IMR-90 (cell line): ENCODE results near the gene AHNAK. TPM values are rescaled to one million over a fixed set of nuclear protein-coding genes. Genes with fewer than 3 reads are reported as not detected.

Experiments
- ATAC-seq: fragments of 200-7000 bp; cut with Tn5 transposase; 2 replicates; pipeline ENCODE4 v1.9.1; 2020; ENCODE audit warnings: low read depth, mild to moderate bottlenecking, moderate library complexity
- BruUV-seq: library from RNA; stranded (reverse); fragments of 400-500 nt; replicated peaks from 2 replicates; lab custom pipeline; 2021; lab: Mats Ljungman, UMichigan
- CTCF ChIA-PET: fragments of 300-600 bp; formaldehyde crosslinking; extraction: SDS; loops from one replicate; lab custom pipeline; 2021; ENCODE audit warnings: antibody characterized with exemption; lab: Yijun Ruan, JAX
- POLR2A ChIA-PET: fragments of 300-600 bp; sonication (Branson Sonifier 250); formaldehyde crosslinking; loops from one replicate; lab custom pipeline; 2022; ENCODE audit warnings: antibody characterized with exemption; ENCODE audit not compliant: unreplicated experiment; lab: Charles Lee
- DNase-seq: peaks from one replicate; pipeline ENCODE4 v3.0.0; 2013
- H2AFZ ChIP-seq: replicated peaks from 2 replicates; pipeline ENCODE3; 2013; ENCODE audit warnings: low read length, mild to moderate bottlenecking; ENCODE audit not compliant: poor library complexity
- H2AK5ac ChIP-seq: 2 replicates; pipeline ENCODE4 v1.6.1; 2013; ENCODE audit warnings: low read depth, low read length, inconsistent platforms
- H2AK9ac ChIP-seq: replicated peaks from 2 replicates; pipeline ENCODE3; 2013; ENCODE audit warnings: mild to moderate bottlenecking, low read depth, low read length, moderate library complexity; ENCODE audit not compliant: poor library complexity
- H2BK120ac ChIP-seq: 2 replicates; pipeline ENCODE4 v1.6.1; 2013; ENCODE audit warnings: low read depth, low read length, inconsistent platforms
- H2BK15ac ChIP-seq: 3 replicates; pipeline ENCODE4 v1.6.1; 2013; ENCODE audit warnings: low read depth, low read length, inconsistent platforms
- H2BK20ac ChIP-seq: 2 replicates; pipeline ENCODE4 v1.6.1; 2013; ENCODE audit warnings: low read depth, mild to moderate bottlenecking, inconsistent platforms, low read length, moderate library complexity
- H2BK5ac ChIP-seq: 2 replicates; pipeline ENCODE4 v1.6.1; 2013; ENCODE audit warnings: mild to moderate bottlenecking, low read depth, low read length, inconsistent platforms; ENCODE audit not compliant: poor library complexity, severe bottlenecking
- H3K14ac ChIP-seq: replicated peaks from 2 replicates; pipeline ENCODE4 v1.6.1; 2013; ENCODE audit warnings: low read depth, low read length, inconsistent platforms
- H3K18ac ChIP-seq: 2 replicates; pipeline ENCODE4 v1.6.1; 2013; ENCODE audit warnings: low read depth, low read length, control low read depth
- H3K23ac ChIP-seq: 2 replicates; pipeline ENCODE4 v1.6.1; 2013; ENCODE audit warnings: low read depth, low read length, inconsistent platforms
- H3K27ac ChIP-seq: 2 replicates; pipeline ENCODE4 v1.5.1; 2013; ENCODE audit warnings: mild to moderate bottlenecking, control low read depth, low read length; ENCODE audit not compliant: insufficient read depth
- H3K27me3 ChIP-seq: 2 replicates; pipeline ENCODE4 v1.6.1; 2013; ENCODE audit warnings: low read length; ENCODE audit not compliant: control insufficient read depth, insufficient read depth
- H3K36me3 ChIP-seq: 2 replicates; pipeline ENCODE4 v1.6.1; 2013; ENCODE audit warnings: low read length, mixed read lengths; ENCODE audit not compliant: control insufficient read depth, insufficient read depth
- H3K4ac ChIP-seq: 2 replicates; pipeline ENCODE4 v1.6.1; 2013; ENCODE audit warnings: low read depth, low read length, inconsistent platforms
- H3K4me1 ChIP-seq: 2 replicates; pipeline ENCODE4 v1.6.1; 2013; ENCODE audit warnings: low read length, mixed read lengths; ENCODE audit not compliant: control insufficient read depth, insufficient read depth
- H3K4me2 ChIP-seq: 2 replicates; pipeline ENCODE4 v1.6.1; 2013; ENCODE audit warnings: low read depth, mild to moderate bottlenecking, control low read depth, low read length, moderate library complexity
- H3K4me3 ChIP-seq: 2 replicates; pipeline ENCODE4 v1.5.1; 2013; ENCODE audit warnings: low read depth, mild to moderate bottlenecking, control low read depth, low read length, moderate library complexity; ENCODE audit not compliant: insufficient read depth
- H3K56ac ChIP-seq: 2 replicates; pipeline ENCODE4 v1.6.1; 2013; ENCODE audit warnings: low read length, inconsistent platforms; ENCODE audit not compliant: insufficient read depth; ENCODE audit errors: extremely low read depth
- H3K79me1 ChIP-seq, 2 experiments: 2 replicates each; pipeline ENCODE4 v1.6.1; 2013; ENCODE audit warnings: low read length in 2 of 2, inconsistent platforms in 1 of 2, low read depth in 1 of 2
- H3K9ac ChIP-seq: 2 replicates; pipeline ENCODE4 v1.6.1; 2013; ENCODE audit warnings: low read depth, low read length, control low read depth
- H3K9me1 ChIP-seq: 2 replicates; pipeline ENCODE4 v1.6.1; 2013; ENCODE audit warnings: low read length, inconsistent platforms; ENCODE audit not compliant: insufficient read depth
- H3K9me3 ChIP-seq: 2 replicates; pipeline ENCODE4 v1.6.1; 2013; ENCODE audit warnings: low read length; ENCODE audit not compliant: control insufficient read depth, insufficient read depth
- H4K20me1 ChIP-seq: 2 replicates; pipeline ENCODE4 v1.6.1; 2013; ENCODE audit warnings: low read length, inconsistent platforms; ENCODE audit not compliant: insufficient read depth
- H4K5ac ChIP-seq: 2 replicates; pipeline ENCODE4 v1.6.1; 2013; ENCODE audit warnings: mild to moderate bottlenecking, low read depth, low read length, control low read depth
- H4K8ac ChIP-seq, 2 experiments: 2 replicates each; pipeline ENCODE4 v1.6.1; 2013; ENCODE audit warnings: low read depth in 2 of 2, low read length in 2 of 2, control low read depth in 1 of 2, inconsistent platforms in 1 of 2
- H4K91ac ChIP-seq: 2 replicates; pipeline ENCODE4 v1.6.1; 2013; ENCODE audit warnings: low read depth, low read length, inconsistent platforms; ENCODE audit not compliant: insufficient read depth
- MAFK ChIP-seq: IDR thresholded peaks from 2 replicates; pipeline ENCODE4 v1.6.1; 2012; ENCODE audit warnings: low read depth, low read length, improper control_type of control experiment
- NFE2L2 ChIP-seq: fragments of 150-350 bp; IDR thresholded peaks from 2 replicates; pipeline ENCODE4 v1.6.1; 2016; ENCODE audit warnings: low read depth, mild to moderate bottlenecking, low read length
- RCOR1 ChIP-seq: IDR thresholded peaks from 2 replicates; pipeline ENCODE4 v1.6.1; 2012; ENCODE audit warnings: mild to moderate bottlenecking, low read length, improper control_type of control experiment; ENCODE audit not compliant: insufficient replicate concordance
- USF2 ChIP-seq: fragments of 150-350 bp; IDR thresholded peaks from 2 replicates; pipeline ENCODE4 v1.6.1; 2017; ENCODE audit warnings: mild to moderate bottlenecking, antibody characterized with exemption, low read length, low read depth
- WGBS, 2 experiments: methylation state at CpG; one replicate each; pipeline versions ENCODE4 v1.1.5 to v1.1.7; 2013; ENCODE audit warnings: missing lambda C conversion rate in 2 of 2; ENCODE audit not compliant: insufficient read length in 1 of 2; ENCODE audit errors: extremely low coverage in 2 of 2; 5-methylcytosine and 5-hydroxymethylcytosine counted together
- dilution Hi-C: fragments of 300-500 bp; cut with HindIII; formaldehyde crosslinking; loops from one replicate; pipeline ENCODE4 v1.14.3; 2018; ENCODE audit warnings: low sequenced_read_pairs; ENCODE audit not compliant: unreplicated experiment
- in situ Hi-C: fragments of 300-500 bp; cut with MboI; formaldehyde crosslinking; loops from 3 replicates; pipeline ENCODE4 v1.14.3; 2019; ENCODE audit warnings: low sequenced_read_pairs, inconsistent platforms, mixed read lengths
- intact Hi-C: fragments of 100-400 bp; cut with micrococcal nuclease; formaldehyde crosslinking; loops from 2 replicates; pipeline ENCODE4 v1.10.0; 2022
- polyA plus RNA-seq, 3 experiments: library from polyadenylated mRNA; depleted of rRNA; stranded (reverse); fragments of >200 nt; gene quantifications; 2 replicates each; pipeline ENCODE4 v1.2.3, GENCODE V29; 2012; ENCODE audit warnings: low replicate concordance in 1 of 3
- total RNA-seq: library from RNA; depleted of rRNA; stranded (reverse); fragments of >200 nt; gene quantifications from 2 replicates; pipeline ENCODE4 v1.2.3, GENCODE V29; 2012
- TF ChIP-seq, protein P1 (sequence below): conservative IDR thresholded peaks from 2 replicates; pipeline ENCODE4 v1.5.1; 2012; ENCODE audit warnings: mild to moderate bottlenecking, low read depth, low read length, improper control_type of control experiment

AHNAK gene
- total and polyA plus RNA-seq, 2 of the 4 experiments (the other 2 are of a cell fraction): 95.1 to 695 TPM

- Histone ChIP-seq H2AK9ac (no peak overlapping the region), H2AK5ac (peak overlapping the region; percentile 49; the same call in 1 of the 2 replicates), H2BK20ac (no peak overlapping the region), H3K27ac (no peak overlapping the region), H3K36me3 (no peaks in the 10 kb centered on the region), H4K5ac (no peak overlapping the region), H4K8ac (no peak overlapping the region), H3K27me3 (no peaks in the 10 kb centered on the region), H3K18ac (no peak overlapping the region), H3K14ac (no peak overlapping the region), H2AFZ (no peak overlapping the region), H2BK120ac (no peak overlapping the region), H3K56ac (no peak overlapping the region), H3K4ac (no peak overlapping the region), H3K4me3 (no peak overlapping the region), H2BK5ac (no peak overlapping the region), H2BK15ac (no peak overlapping the region), H4K20me1 (no peaks in the 10 kb centered on the region), H3K79me1 (no peaks in the 10 kb centered on the region), H3K23ac (no peak overlapping the region), H4K91ac (no peak overlapping the region), H3K4me1 (peaks cover 17% of the 10 kb centered on the region), H3K9me3 (no peaks in the 10 kb centered on the region), H3K4me2 (no peak overlapping the region), H3K9me1 (no peaks in the 10 kb centered on the region), H3K9ac (no peak overlapping the region)
- in situ Hi-C loops (no loop called here), intact Hi-C loops (no loop called here), dilution Hi-C loops (no loop called here)
- no TSS peak for BruUV-seq
- DNase-seq: no peak
- ATAC-seq: no peak
- CTCF ChIA-PET: interaction anchor here (0.6 to 1.4 kb wide), 2 partner anchors 14 to 141 kb away, joined by 3 to 6 read pairs; no protein-coding TSS in a partner anchor
- TF ChIP-seq USF2 (no peak), RCOR1 (no peak), MAFK (no peak), NFE2L2 (no peak)
- TF ChIP-seq, protein P1, sequence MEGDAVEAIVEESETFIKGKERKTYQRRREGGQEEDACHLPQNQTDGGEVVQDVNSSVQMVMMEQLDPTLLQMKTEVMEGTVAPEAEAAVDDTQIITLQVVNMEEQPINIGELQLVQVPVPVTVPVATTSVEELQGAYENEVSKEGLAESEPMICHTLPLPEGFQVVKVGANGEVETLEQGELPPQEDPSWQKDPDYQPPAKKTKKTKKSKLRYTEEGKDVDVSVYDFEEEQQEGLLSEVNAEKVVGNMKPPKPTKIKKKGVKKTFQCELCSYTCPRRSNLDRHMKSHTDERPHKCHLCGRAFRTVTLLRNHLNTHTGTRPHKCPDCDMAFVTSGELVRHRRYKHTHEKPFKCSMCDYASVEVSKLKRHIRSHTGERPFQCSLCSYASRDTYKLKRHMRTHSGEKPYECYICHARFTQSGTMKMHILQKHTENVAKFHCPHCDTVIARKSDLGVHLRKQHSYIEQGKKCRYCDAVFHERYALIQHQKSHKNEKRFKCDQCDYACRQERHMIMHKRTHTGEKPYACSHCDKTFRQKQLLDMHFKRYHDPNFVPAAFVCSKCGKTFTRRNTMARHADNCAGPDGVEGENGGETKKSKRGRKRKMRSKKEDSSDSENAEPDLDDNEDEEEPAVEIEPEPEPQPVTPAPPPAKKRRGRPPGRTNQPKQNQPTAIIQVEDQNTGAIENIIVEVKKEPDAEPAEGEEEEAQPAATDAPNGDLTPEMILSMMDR: no peak
- POLR2A ChIA-PET: no interaction called here
- WGBS, 2 experiments: no CpG with 5 or more reads among the region's 7 CpGs
Observed at GRCh38 chr11:62401811-62402210, 144.8 kb downstream of the AHNAK start.
